GM18873 (cell line): ENCODE measurements around the gene TRIM3.

Experiments used
- ATAC-seq: cut with Tn5 transposase; IDR thresholded peaks from one replicate; pipeline ENCODE4 v1.9.1; 2021; ENCODE audit warnings: mild to moderate bottlenecking, moderate library complexity, moderate number of reproducible peaks; ENCODE audit not compliant: unreplicated experiment, low FRiP score

TRIM3 gene

GRCh38 chr11:6481012-6481923 lies 7.5 kb upstream of the TRIM3 start, which contains the start of the genes ARFIP2 and TIMM10B:
ARFIP2 (minus strand) TSS chr11:6481331; CDS start chr11:6480421, 910 bp downstream.
TIMM10B (plus strand) TSS chr11:6481501; CDS start chr11:6481517, 16 bp downstream.
- peak; percentile 98 for ATAC-seq

GRCh38 chr11:6480299-6480914 lies 6.7 kb upstream of the TRIM3 start:
- ATAC-seq, result no peak

- ATAC-seq, result no peak
Measured at GRCh38 chr11:6476571-6476970, 2.8 kb upstream of the TRIM3 start.

GRCh38 chr11:6475936-6476335 lies 2.2 kb upstream of the TRIM3 start:
- ATAC-seq, result no peak

GRCh38 chr11:6474806-6475500 lies 1.2 kb upstream of the TRIM3 start:
- no peak for ATAC-seq

- ATAC-seq, result no peak
Measured at GRCh38 chr11:6474413-6474792, 662 bp upstream of the TRIM3 start.

GRCh38 chr11:6472934-6473333 lies 807 bp downstream of the TRIM3 start:
- no peak for ATAC-seq

GRCh38 chr11:6469599-6469998 lies 4.1 kb downstream of the TRIM3 start:
- no peak for ATAC-seq

- no peak for ATAC-seq
Measured at GRCh38 chr11:6468712-6469495, 4.8 kb downstream of the TRIM3 start.

- no peak for ATAC-seq
Measured at GRCh38 chr11:6459099-6459450, 14.7 kb downstream of the TRIM3 start.

GRCh38 chr11:6458352-6459098 lies 15.2 kb downstream of the TRIM3 start:
- no peak for ATAC-seq

GRCh38 chr11:6457581-6458320 lies 16.0 kb downstream of the TRIM3 start:
- ATAC-seq, result no peak

GRCh38 chr11:6456361-6457073 lies 17.2 kb downstream of the TRIM3 start:
- ATAC-seq, result no peak

GRCh38 chr11:6455070-6455469 lies 18.7 kb downstream of the TRIM3 start:
- no peak for ATAC-seq

GRCh38 chr11:6453152-6453551 lies 20.6 kb downstream of the TRIM3 start:
- no peak for ATAC-seq

GRCh38 chr11:6452219-6452618 lies 21.5 kb downstream of the TRIM3 start:
- ATAC-seq, result no peak

- ATAC-seq, result no peak
Measured at GRCh38 chr11:6448574-6448973, 25.2 kb downstream of the TRIM3 start.

- ATAC-seq, result peak; percentile 52
Measured at GRCh38 chr11:6443269-6444003, 30.3 kb downstream of the TRIM3 start.
